Measurements from ENCODE around the gene ARMC5. TPM values are rescaled to one million over a fixed set of nuclear protein-coding genes. Genes with fewer than 3 reads are reported as not detected.
A peak's percentile ranks its signal among the peaks of the same experiment; 100 is the strongest.

The ARMC5 gene
- total and polyA plus RNA-seq, 7 donors: 2.4 to 11.1 (median 4.6) TPM

DNA sequence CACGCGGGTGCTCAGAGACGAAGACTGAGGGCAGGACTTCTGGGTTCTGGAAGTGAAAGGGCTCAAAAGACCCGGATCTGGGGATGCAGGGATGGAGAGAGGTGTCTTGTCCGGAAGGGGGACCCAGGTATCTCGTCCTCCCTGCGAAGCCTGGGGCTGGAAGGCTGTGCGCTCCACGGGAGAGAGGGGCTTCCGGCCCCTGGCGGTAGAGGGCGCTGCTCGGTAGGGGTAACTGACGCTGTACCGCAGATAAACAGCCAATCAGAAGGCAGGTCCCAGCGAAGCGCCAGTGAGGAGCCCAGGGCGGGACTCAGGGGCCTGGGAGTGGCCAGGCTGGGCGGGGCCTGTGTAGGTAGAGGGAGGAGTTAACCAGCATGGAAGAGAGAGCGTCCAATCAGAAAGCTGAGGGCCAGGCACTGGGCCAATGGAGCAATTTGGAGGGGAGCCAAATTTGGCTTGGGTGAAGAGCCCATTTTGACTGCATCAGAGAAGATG is 13.5 kb downstream of the ARMC5 start:
- H3K27ac ChIP-seq: peak overlapping the region; percentile 98 to 99 (median 98)
- peaks cover 33 to 46% (median 44%) of the 10 kb centered on the region in 4 donors for H3K36me3 ChIP-seq
- H3K4me3 ChIP-seq: peak overlapping the region; percentile 79 to 95 (median 90)
- intact Hi-C loops (cut with DNase I): loop anchor here (2.0 to 10.0 kb wide), 2 partner anchors 36 to 242 kb away; partner anchors contain the start of gene RUSF1
- peaks cover 0 to 62% (median 59%) of the 10 kb centered on the region in 4 donors for H3K4me1 ChIP-seq
- WGBS, 2 donors: 34 to 47% methylated on average over 20 of the region's 20 CpGs
- no peaks in the 10 kb centered on the region for H3K9me3 ChIP-seq
- TF ChIP-seq EP300 (IDR thresholded peaks at IDR 0.05): no peak
- peak; percentile 84 to 92 (median 90) for TF ChIP-seq POLR2AphosphoS5 (IDR thresholded peaks at IDR 0.05)
- peak; percentile 79 to 92 (median 86) for TF ChIP-seq CTCF (IDR thresholded peaks at IDR 0.05)
- peak in 1 of 2 donors; percentile 55 for TF ChIP-seq POLR2A (IDR thresholded peaks at IDR 0.05)
- no peaks in the 10 kb centered on the region for H3K27me3 ChIP-seq
- DNase-seq: peak; percentile 99

GRCh38 chr16:31473264-31473984 is 14.1 kb downstream of the ARMC5 start:
- H3K27ac ChIP-seq: peak overlapping the region; percentile 98 to 99 (median 98)
- no peak for DNase-seq
- TF ChIP-seq POLR2A (IDR thresholded peaks at IDR 0.05) (no peak), POLR2AphosphoS5 (IDR thresholded peaks at IDR 0.05) (no peak), CTCF (IDR thresholded peaks at IDR 0.05) (no peak), EP300 (IDR thresholded peaks at IDR 0.05) (no peak)
- WGBS, 2 donors: 89 to 90% methylated on average over 17 of the region's 17 CpGs
- intact Hi-C loops (cut with DNase I): loop anchor here (2.0 to 10.0 kb wide), 2 partner anchors 35 to 241 kb away; partner anchors contain the start of gene RUSF1
- peaks cover 0 to 65% (median 60%) of the 10 kb centered on the region in 4 donors for H3K4me1 ChIP-seq
- H3K36me3 ChIP-seq: peaks cover 36 to 51% (median 49%) of the 10 kb centered on the region in 4 donors
- peak overlapping the region in 3 of 4 donors; percentile 79 to 90 (median 89) for H3K4me3 ChIP-seq
- no peaks in the 10 kb centered on the region for H3K27me3 ChIP-seq
- H3K9me3 ChIP-seq: no peaks in the 10 kb centered on the region

- no peak for DNase-seq
- Histone ChIP-seq H3K4me1 (peaks cover 0 to 65% (median 60%) of the 10 kb centered on the region in 4 donors), H3K4me3 (peak overlapping the region in 1 of 4 donors; percentile 89), H3K36me3 (peaks cover 36 to 58% (median 49%) of the 10 kb centered on the region in 4 donors), H3K27ac (peak overlapping the region in 3 of 4 donors; percentile 98 to 99 (median 98)), H3K27me3 (no peaks in the 10 kb centered on the region), H3K9me3 (no peaks in the 10 kb centered on the region)
- no peak for TF ChIP-seq POLR2A (IDR thresholded peaks at IDR 0.05)
- no peak for TF ChIP-seq EP300 (IDR thresholded peaks at IDR 0.05)
- no peak for TF ChIP-seq POLR2AphosphoS5 (IDR thresholded peaks at IDR 0.05)
- TF ChIP-seq CTCF (IDR thresholded peaks at IDR 0.05): no peak
- 76 to 81% methylated on average over 12 of the region's 12 CpGs for WGBS, 2 donors
- intact Hi-C loops (cut with DNase I): loop anchor here (10.0 kb wide), 1 partner anchor 241 kb away; a partner anchor contains a TSS
Measured at GRCh38 chr16:31474173-31474714, 14.9 kb downstream of the ARMC5 start.

DNA sequence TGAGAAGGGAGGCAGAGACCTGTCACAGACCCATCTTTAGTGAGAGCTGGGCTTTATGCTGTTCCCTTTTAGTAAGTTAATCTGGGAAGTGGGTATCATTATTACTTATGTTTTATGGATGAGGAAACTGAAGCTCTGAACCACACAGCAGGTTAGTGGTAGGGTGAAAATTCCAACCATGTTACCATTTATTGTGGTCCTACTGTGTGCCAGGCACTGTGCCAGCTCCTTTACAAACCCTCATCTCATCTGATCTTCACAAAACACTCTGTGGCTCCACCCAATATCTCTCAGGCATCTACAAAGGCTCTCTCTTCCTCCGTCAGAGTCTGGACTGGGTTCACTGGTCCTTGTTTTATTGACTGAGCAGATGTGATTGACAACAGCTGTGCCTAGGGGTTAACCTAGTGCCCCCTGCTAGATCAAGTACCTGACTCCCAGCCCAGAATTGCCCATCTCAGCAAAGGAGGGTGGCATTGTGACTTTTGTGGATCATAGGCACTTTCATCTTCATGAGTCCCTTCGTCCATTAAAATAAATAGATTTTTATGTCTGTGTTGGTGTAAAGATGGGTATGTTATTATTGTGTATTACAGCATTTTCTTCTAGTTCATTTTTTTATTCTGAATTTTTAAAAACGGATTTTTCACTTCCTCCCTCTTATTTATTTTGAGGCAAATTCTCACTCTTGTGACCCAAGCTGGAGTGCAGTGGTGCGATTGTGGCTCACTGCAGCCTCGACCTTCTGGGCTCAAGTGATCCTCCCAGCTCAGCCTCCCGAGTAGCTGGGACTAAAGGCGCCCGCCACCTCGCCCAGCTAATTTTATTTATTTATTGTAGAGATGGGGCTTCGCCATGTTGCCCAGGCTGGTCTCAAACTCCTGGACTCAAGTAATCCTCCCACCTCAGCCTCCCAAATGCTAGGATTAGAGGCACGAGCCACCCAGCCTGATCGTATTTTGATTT is 15.8 kb downstream of the ARMC5 start:
- H3K36me3 ChIP-seq: peaks cover 36 to 60% (median 49%) of the 10 kb centered on the region in 4 donors
- H3K27me3 ChIP-seq: no peaks in the 10 kb centered on the region
- H3K9me3 ChIP-seq: no peaks in the 10 kb centered on the region
- H3K4me1 ChIP-seq: peaks cover 0 to 65% (median 62%) of the 10 kb centered on the region in 4 donors
- intact Hi-C loops (cut with DNase I): loop anchor here (10.0 kb wide), 1 partner anchor 240 kb away; a partner anchor contains a TSS
- peak overlapping the region in 3 of 4 donors; percentile 98 to 99 (median 98) for H3K27ac ChIP-seq
- TF ChIP-seq POLR2A (IDR thresholded peaks at IDR 0.05) (no peak), POLR2AphosphoS5 (IDR thresholded peaks at IDR 0.05) (no peak), EP300 (IDR thresholded peaks at IDR 0.05) (no peak), CTCF (IDR thresholded peaks at IDR 0.05) (no peak)
- WGBS, 2 donors: 87 to 90% methylated on average over 12 of the region's 12 CpGs
- no peak for DNase-seq
- H3K4me3 ChIP-seq: no peak overlapping the region

Data from sigmoid colon (tissue), 7 donors.